GM12801 (cell line): ENCODE results near the gene FUBP1.

ENCODE experiments used
- TF ChIP-seq, protein P1 (sequence below): IDR thresholded peaks from one replicate; pipeline ENCODE4 v1.5.1; 2011; ENCODE audit warnings: control low read depth; ENCODE audit not compliant: insufficient read length; ENCODE audit errors: extremely low read depth

FUBP1 gene

DNA sequence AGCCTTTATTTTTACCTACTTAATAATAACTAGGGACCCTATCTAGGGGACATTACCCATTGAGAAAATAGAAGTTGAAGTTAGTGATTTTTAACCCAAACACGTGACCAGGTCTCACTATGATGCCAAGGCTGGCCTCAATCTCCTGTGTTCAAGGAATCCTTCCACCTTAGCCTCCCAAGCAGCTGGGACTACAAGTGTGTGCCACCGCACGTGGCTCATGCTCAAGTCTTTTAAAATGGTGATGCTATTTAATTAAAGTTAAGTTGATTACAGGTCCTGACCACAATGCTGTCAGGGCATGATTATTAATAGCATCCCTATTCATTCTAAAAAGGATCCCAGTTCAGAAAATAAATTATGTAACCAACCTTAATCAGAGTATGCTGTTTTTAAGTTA is 25.0 kb downstream of the FUBP1 start:
- TF ChIP-seq, protein P1, sequence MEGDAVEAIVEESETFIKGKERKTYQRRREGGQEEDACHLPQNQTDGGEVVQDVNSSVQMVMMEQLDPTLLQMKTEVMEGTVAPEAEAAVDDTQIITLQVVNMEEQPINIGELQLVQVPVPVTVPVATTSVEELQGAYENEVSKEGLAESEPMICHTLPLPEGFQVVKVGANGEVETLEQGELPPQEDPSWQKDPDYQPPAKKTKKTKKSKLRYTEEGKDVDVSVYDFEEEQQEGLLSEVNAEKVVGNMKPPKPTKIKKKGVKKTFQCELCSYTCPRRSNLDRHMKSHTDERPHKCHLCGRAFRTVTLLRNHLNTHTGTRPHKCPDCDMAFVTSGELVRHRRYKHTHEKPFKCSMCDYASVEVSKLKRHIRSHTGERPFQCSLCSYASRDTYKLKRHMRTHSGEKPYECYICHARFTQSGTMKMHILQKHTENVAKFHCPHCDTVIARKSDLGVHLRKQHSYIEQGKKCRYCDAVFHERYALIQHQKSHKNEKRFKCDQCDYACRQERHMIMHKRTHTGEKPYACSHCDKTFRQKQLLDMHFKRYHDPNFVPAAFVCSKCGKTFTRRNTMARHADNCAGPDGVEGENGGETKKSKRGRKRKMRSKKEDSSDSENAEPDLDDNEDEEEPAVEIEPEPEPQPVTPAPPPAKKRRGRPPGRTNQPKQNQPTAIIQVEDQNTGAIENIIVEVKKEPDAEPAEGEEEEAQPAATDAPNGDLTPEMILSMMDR, result no peak

DNA sequence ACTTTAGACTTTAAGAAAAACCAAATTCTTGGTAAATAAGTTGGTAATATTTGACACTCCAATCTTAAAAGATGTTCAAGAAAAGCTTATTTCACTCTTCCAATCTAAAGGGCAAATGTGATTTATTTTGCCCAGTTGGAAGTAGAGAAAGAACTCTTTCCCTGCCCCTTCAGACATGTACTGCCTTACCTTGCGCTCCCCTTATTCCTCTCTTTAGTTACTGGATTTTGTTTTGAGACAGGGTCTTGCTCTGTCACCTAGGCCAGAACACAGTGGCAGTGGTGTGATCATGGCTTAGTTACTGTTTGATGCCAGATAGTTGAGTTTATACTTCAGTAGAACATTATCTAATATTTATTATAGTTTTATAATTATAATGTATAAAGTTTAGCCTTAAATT is 27.5 kb downstream of the FUBP1 start:
- TF ChIP-seq, protein P1, result no peak

DNA sequence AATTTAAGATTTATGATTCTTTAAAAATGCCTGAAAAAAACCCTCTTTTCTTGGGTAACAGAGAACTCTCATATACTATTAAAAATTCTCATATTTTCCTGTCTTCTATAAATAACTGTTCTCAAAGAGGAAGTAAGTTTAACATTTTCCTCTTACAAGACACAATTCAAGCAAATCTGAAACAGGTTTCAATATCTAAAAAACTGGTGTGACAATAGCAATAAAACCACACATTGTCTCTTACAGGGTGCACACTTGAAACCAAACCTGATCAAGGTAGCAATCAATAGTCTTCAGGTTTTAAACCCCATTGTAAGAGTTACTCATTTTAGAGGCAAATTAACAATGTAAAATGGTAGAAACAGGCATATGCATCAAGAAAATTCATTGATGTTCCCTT is 28.0 kb downstream of the FUBP1 start:
- TF ChIP-seq, protein P1, result no peak

DNA sequence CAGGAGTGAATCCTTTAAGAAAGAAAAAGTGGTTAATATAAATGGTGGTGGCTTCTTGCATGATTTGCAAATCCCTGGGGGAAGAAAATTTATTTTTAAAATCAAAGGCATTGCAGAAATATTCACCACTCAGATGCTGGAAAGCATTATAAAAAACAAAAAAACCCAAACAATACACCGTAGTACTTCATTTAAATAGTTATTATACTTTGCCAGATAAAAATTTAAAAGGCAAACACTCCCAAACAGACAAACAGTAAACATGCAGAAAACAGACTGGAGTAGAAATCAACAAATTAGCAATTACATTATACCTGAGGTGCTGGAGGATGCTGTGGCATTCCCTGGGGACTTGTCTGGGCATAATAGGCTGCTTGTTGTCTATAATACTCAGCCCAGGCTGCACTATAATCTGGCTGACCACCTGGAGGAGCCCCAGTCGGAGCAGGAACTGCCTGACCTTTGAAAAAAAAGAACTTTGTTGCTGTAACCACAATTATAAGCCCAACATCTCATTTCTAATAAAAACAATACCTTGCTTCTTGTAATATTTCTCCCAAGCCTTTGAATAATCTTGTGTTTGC is 29.9 kb downstream of the FUBP1 start:
- TF ChIP-seq, protein P1, result no peak

GRCh38 chr1:77945345-77945744 is 33.5 kb downstream of the FUBP1 start:
- TF ChIP-seq, protein P1, result no peak

DNA sequence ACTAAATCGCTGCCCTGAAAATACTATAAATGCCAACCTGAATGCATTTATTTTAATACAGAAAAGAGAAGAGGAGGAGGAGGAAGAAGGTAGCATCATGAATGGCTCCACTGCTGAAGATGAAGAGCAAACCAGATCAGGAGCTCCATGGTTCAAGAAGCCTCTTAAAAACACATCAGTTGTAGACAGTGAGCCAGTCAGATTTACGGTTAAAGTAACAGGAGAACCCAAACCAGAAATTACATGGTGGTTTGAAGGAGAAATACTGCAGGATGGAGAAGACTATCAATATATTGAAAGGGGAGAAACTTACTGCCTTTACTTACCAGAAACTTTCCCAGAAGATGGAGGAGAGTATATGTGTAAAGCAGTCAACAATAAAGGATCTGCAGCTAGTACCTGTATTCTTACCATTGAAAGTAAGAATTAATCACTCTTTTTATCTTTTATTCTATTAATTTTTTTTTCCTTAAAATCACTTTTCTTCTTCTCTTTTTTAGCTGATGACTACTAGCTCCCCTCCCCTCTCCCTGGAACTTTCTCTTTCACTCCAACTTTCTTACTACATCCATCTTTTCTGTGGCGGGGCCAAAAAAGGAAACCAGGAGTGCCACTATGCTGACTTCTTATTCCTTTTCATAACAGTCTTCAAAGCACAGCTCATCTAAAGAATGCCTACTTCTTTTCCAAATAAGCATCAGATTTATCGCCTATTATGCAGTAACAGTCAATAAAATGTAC is 36.3 kb downstream of the FUBP1 start:
- TF ChIP-seq, protein P1, result no peak

DNA sequence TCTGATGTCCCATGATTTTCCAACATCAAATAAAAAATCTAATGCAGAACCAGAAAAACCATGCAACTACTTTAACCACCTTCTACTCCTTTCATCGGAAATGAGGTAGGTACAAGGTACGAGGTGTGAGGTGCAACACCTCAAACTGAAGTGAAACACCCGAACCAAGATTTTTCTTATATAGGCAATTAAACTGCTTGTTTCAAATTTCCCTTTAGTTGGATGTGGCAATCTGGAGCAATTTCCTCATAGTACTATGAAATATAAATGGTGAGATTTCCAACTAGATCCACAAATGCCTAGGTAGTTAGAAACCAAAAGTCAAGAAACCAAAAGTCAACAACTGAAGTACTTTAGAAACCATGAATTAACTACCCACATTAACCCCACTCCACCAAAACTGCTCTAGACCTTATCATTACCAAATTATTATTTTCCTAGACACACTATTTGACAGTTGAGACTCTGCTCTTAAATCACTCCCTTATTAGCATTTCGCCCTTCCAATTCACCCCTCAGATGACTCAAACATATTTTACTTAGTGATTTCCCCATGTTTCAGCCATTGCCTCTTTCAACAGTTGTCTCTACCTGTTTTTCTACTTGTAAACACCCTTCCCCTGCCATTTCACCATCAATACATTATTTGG is 37.8 kb downstream of the FUBP1 start:
- TF ChIP-seq, protein P1, result no peak
